ENCODE results near the gene PRKG1. TPM values are rescaled to one million over a fixed set of nuclear protein-coding genes. Genes with fewer than 3 reads are reported as not detected.

Gene PRKG1
- total RNA-seq, 1 donor from 2014 or later = 26.4 TPM

DNA sequence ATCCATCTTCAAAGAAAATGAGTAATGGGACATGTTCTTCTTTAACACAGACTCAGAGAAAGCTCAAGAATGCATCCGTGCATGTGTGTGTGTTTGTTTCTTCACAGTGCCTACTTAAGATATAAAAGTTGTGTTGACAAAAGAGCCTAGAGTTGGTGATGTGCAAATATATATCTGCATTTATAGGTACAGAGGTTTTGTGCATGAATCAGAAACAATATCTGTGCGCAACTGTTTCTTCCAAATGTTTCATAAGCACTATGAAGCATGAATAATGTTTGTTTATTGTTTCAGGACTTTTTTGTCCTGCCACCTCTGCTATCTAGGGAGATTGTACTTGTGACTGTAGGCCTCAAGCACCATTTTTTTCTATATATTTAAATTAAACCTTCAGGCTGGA lies 395.4 kb downstream of the PRKG1 start:
- Mint-ChIP-seq H3K36me3 (no peaks in the 10 kb centered on the region), H3K4me3 (no peak overlapping the region), H3K9me3 (no peaks in the 10 kb centered on the region), H3K27ac (no peak overlapping the region), H3K27me3 (ENCODE audit: insufficient read depth, low read depth) (no peaks in the 10 kb centered on the region), H3K4me1 (no peaks in the 10 kb centered on the region)
- no peak for DNase-seq (ENCODE audit: low spot score)
- peaks cover 3% of the 10 kb centered on the region for H3K4me1 ChIP-seq
- no peaks in the 10 kb centered on the region for H3K27me3 ChIP-seq
- H2AFZ ChIP-seq (replicated peaks) = no peak overlapping the region
- no peaks in the 10 kb centered on the region for H3F3A ChIP-seq (ENCODE audit: low read depth)
- no peak overlapping the region for H3K4me3 ChIP-seq
- no peaks in the 10 kb centered on the region for H3K36me3 ChIP-seq
- TF ChIP-seq, protein P1, sequence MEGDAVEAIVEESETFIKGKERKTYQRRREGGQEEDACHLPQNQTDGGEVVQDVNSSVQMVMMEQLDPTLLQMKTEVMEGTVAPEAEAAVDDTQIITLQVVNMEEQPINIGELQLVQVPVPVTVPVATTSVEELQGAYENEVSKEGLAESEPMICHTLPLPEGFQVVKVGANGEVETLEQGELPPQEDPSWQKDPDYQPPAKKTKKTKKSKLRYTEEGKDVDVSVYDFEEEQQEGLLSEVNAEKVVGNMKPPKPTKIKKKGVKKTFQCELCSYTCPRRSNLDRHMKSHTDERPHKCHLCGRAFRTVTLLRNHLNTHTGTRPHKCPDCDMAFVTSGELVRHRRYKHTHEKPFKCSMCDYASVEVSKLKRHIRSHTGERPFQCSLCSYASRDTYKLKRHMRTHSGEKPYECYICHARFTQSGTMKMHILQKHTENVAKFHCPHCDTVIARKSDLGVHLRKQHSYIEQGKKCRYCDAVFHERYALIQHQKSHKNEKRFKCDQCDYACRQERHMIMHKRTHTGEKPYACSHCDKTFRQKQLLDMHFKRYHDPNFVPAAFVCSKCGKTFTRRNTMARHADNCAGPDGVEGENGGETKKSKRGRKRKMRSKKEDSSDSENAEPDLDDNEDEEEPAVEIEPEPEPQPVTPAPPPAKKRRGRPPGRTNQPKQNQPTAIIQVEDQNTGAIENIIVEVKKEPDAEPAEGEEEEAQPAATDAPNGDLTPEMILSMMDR (IDR thresholded peaks at IDR 0.05) = no peak
- TF ChIP-seq EZH2 (IDR thresholded peaks at IDR 0.05) (no peak), EZH2phosphoT487 (IDR thresholded peaks at IDR 0.05) (no peak)
- no peaks in the 10 kb centered on the region for H3K79me2 ChIP-seq (ENCODE audit: low read depth)
- H3K4me2 ChIP-seq = no peak overlapping the region
- H3K27ac ChIP-seq = no peak overlapping the region
- H3K9ac ChIP-seq = no peak overlapping the region
- no peaks in the 10 kb centered on the region for H4K20me1 ChIP-seq (ENCODE audit: low read depth)
- H3K9me3 ChIP-seq (ENCODE audit: low read depth) = no peaks in the 10 kb centered on the region

DNA sequence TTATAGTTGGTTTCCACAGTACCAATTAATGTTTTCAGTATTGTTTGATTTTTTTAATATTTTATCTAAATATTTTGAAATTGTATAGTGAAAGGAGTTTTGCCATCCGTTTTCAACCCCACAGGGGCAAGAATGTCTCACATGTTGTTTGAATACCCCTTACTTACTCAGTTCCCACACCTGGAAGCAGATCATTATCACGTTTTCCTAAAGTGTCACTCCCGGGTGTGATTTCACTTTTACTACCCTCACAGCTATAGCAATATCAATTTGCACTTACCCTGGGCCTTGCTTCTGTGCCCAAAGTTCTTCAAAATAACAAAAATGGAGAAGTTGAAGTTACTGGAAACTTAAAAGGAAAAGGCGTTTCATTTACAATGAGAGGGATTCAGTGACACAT lies 397.0 kb downstream of the PRKG1 start:
- H3K27ac ChIP-seq = no peak overlapping the region
- DNase-seq (ENCODE audit: low spot score) = no peak
- H4K20me1 ChIP-seq (ENCODE audit: low read depth) = no peaks in the 10 kb centered on the region
- Mint-ChIP-seq H3K4me3 (no peak overlapping the region), H3K27me3 (ENCODE audit: insufficient read depth, low read depth) (no peaks in the 10 kb centered on the region), H3K9me3 (no peaks in the 10 kb centered on the region), H3K27ac (no peak overlapping the region), H3K4me1 (no peaks in the 10 kb centered on the region), H3K36me3 (no peaks in the 10 kb centered on the region)
- no peaks in the 10 kb centered on the region for H3K4me1 ChIP-seq
- H3K27me3 ChIP-seq = no peaks in the 10 kb centered on the region
- TF ChIP-seq, protein P1 (IDR thresholded peaks at IDR 0.05) = no peak
- TF ChIP-seq EZH2 (IDR thresholded peaks at IDR 0.05) (no peak), EZH2phosphoT487 (IDR thresholded peaks at IDR 0.05) (no peak)
- no peaks in the 10 kb centered on the region for H3K9me3 ChIP-seq (ENCODE audit: low read depth)
- no peaks in the 10 kb centered on the region for H3F3A ChIP-seq (ENCODE audit: low read depth)
- no peak overlapping the region for H3K4me2 ChIP-seq
- H3K4me3 ChIP-seq = no peak overlapping the region
- H3K9ac ChIP-seq = no peak overlapping the region
- H3K79me2 ChIP-seq (ENCODE audit: low read depth) = no peaks in the 10 kb centered on the region
- no peak overlapping the region for H2AFZ ChIP-seq (replicated peaks)
- H3K36me3 ChIP-seq = no peaks in the 10 kb centered on the region

DNA sequence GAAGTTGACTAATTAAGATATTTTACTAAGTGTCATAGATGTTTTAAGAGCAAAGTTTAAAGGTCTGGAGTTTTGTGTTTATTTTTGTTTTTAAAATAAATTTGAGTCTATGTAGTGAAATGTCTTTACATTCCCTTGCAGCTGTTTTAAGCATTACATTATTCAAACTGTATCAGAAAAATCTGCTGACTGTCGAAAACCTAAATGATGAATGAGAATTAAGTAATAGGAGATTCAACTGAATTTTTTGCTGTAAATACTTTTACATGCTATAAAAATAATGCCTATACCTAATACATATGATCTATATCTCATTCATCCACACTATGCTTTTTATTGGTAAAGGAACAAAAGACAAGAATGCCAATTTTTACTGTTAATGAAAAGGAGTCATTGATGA lies 397.9 kb downstream of the PRKG1 start:
- H3K27ac ChIP-seq = no peak overlapping the region
- H3K4me2 ChIP-seq = no peak overlapping the region
- H4K20me1 ChIP-seq (ENCODE audit: low read depth) = no peaks in the 10 kb centered on the region
- H3K27me3 ChIP-seq = no peaks in the 10 kb centered on the region
- Mint-ChIP-seq H3K9me3 (no peaks in the 10 kb centered on the region), H3K27ac (no peak overlapping the region), H3K4me3 (no peak overlapping the region), H3K36me3 (no peaks in the 10 kb centered on the region), H3K4me1 (no peaks in the 10 kb centered on the region), H3K27me3 (ENCODE audit: insufficient read depth, low read depth) (no peaks in the 10 kb centered on the region)
- H3K79me2 ChIP-seq (ENCODE audit: low read depth) = no peaks in the 10 kb centered on the region
- no peak overlapping the region for H3K4me3 ChIP-seq
- no peaks in the 10 kb centered on the region for H3K36me3 ChIP-seq
- H3K9ac ChIP-seq = no peak overlapping the region
- H3F3A ChIP-seq (ENCODE audit: low read depth) = no peaks in the 10 kb centered on the region
- H2AFZ ChIP-seq (replicated peaks) = no peak overlapping the region
- no peak for DNase-seq (ENCODE audit: low spot score)
- H3K4me1 ChIP-seq = no peaks in the 10 kb centered on the region
- TF ChIP-seq, protein P1 (IDR thresholded peaks at IDR 0.05) = no peak
- TF ChIP-seq EZH2 (IDR thresholded peaks at IDR 0.05) (no peak), EZH2phosphoT487 (IDR thresholded peaks at IDR 0.05) (no peak)
- no peaks in the 10 kb centered on the region for H3K9me3 ChIP-seq (ENCODE audit: low read depth)
